ENCODE data around the gene FABP3. TPM values are rescaled to one million over a fixed set of nuclear protein-coding genes. Genes with fewer than 3 reads are reported as not detected.

FABP3 gene
- total RNA-seq, 2 experiments from 2014 or later, result not detected

DNA sequence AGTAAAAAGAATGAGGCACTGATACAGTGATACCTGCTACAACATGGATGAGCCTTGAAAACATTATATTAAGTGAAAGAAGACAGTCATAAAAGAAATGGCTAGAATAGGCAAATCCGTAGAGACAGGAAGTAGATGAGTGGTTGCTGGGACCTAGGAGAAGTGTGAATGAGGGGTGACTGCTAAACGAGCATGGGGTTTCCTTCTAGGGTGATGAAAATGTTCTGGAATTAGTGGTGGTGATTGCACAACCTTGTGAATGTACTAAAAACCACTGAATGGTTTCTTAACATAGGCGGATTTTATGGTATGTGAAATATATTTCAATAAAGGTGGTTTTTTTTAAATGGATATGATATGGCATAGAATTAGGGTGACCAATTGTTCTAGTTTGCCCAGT is 27.5 kb upstream of the FABP3 start:
- CTCF ChIA-PET, result no interaction called here
- TF ChIP-seq, protein P1, sequence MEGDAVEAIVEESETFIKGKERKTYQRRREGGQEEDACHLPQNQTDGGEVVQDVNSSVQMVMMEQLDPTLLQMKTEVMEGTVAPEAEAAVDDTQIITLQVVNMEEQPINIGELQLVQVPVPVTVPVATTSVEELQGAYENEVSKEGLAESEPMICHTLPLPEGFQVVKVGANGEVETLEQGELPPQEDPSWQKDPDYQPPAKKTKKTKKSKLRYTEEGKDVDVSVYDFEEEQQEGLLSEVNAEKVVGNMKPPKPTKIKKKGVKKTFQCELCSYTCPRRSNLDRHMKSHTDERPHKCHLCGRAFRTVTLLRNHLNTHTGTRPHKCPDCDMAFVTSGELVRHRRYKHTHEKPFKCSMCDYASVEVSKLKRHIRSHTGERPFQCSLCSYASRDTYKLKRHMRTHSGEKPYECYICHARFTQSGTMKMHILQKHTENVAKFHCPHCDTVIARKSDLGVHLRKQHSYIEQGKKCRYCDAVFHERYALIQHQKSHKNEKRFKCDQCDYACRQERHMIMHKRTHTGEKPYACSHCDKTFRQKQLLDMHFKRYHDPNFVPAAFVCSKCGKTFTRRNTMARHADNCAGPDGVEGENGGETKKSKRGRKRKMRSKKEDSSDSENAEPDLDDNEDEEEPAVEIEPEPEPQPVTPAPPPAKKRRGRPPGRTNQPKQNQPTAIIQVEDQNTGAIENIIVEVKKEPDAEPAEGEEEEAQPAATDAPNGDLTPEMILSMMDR (IDR thresholded peaks at IDR 0.05), result no peak
- Histone ChIP-seq H3K4me3 (ENCODE audit: low read length) (no peak overlapping the region), H3K27me3 (ENCODE audit: control insufficient read depth in 1 of 2, insufficient read depth in 2 of 2, low read length in 2 of 2) (no peaks in the 10 kb centered on the region), H3K36me3 (ENCODE audit: insufficient read depth, low read length) (no peaks in the 10 kb centered on the region), H3K9me3 (ENCODE audit: control insufficient read depth in 1 of 2, insufficient read depth in 1 of 2, low read length in 2 of 2) (no peaks in the 10 kb centered on the region), H3K27ac (ENCODE audit: low read depth in 1 of 2, low read length in 2 of 2) (no peak overlapping the region), H3K4me1 (ENCODE audit: insufficient read depth, low read length) (no peaks in the 10 kb centered on the region)
- intact Hi-C loops (cut with DNase I, micrococcal nuclease), result no loop called here
- DNase-seq (no peak), ATAC-seq (ENCODE audit: poor library complexity) (no peak)
- no peak overlapping the region for H3K27ac Mint-ChIP-seq
- H3K4me3 Mint-ChIP-seq, result no peak overlapping the region
- no peaks in the 10 kb centered on the region for H3K9me3 Mint-ChIP-seq
- H3K36me3 Mint-ChIP-seq (ENCODE audit: low read depth), result no peaks in the 10 kb centered on the region
- H3K4me1 Mint-ChIP-seq (ENCODE audit: low read depth), result no peaks in the 10 kb centered on the region
- POLR2A ChIA-PET, result no interaction called here
- H3K27me3 Mint-ChIP-seq, result peaks cover 8% of the 10 kb centered on the region

DNA sequence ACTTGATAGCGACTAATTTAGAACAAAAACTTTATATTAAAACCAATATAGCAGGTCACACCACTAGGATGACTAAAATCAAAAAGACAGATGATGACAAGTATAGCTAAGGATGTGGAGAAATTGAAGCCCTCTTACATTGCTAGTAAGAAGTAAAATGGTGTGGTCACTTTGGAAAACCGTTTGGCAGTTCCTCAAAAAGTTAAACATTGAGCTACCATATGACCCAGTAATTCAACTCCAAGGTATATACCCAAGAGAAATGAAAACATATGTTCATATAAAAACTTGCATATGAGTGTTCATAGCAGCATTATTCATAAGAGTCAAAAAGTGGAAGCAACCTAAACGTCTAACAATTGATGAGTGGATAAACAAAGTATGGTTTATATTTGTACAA is 27.1 kb upstream of the FABP3 start:
- Mint-ChIP-seq H3K27me3 (peaks cover 5% of the 10 kb centered on the region), H3K9me3 (no peaks in the 10 kb centered on the region), H3K4me3 (no peak overlapping the region), H3K4me1 (ENCODE audit: low read depth) (peaks cover under 1% of the 10 kb centered on the region), H3K36me3 (ENCODE audit: low read depth) (no peaks in the 10 kb centered on the region), H3K27ac (no peak overlapping the region)
- Histone ChIP-seq H3K9me3 (ENCODE audit: control insufficient read depth in 1 of 2, insufficient read depth in 1 of 2, low read length in 2 of 2) (no peaks in the 10 kb centered on the region), H3K27me3 (ENCODE audit: control insufficient read depth in 1 of 2, insufficient read depth in 2 of 2, low read length in 2 of 2) (no peaks in the 10 kb centered on the region), H3K27ac (ENCODE audit: low read depth in 1 of 2, low read length in 2 of 2) (no peak overlapping the region), H3K4me3 (ENCODE audit: low read length) (no peak overlapping the region), H3K36me3 (ENCODE audit: insufficient read depth, low read length) (no peaks in the 10 kb centered on the region), H3K4me1 (ENCODE audit: insufficient read depth, low read length) (peaks cover 1% of the 10 kb centered on the region)
- TF ChIP-seq, protein P1 (IDR thresholded peaks at IDR 0.05), result no peak
- CTCF ChIA-PET, result no interaction called here
- POLR2A ChIA-PET, result no interaction called here
- ATAC-seq (ENCODE audit: poor library complexity) (no peak), DNase-seq (no peak)
- intact Hi-C loops (cut with DNase I, micrococcal nuclease), result loop anchor here in 1 of 2 experiments (10.0 kb wide), 1 partner anchor 385 kb away; no protein-coding TSS in a partner anchor

DNA sequence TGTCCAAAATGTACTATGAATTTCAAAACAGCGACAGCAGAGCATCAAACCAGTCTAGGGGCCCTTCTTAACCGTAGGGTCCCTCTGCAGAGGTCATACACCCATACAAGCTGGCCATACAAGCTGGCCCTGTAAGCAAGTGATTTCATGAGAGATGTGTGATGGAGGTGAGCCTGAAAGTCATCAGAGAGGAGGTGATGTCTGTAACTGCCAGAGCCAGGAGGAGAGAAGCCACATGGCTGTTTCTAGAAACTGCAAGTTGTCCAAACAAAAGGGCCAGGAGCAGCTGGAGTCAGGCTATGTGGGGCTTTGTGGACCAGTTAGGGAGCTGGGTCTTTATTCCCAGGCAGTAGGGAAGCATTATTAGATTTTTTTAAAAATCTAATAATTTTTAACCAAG is 25.4 kb upstream of the FABP3 start:
- Histone ChIP-seq H3K4me1 (ENCODE audit: insufficient read depth, low read length) (peaks cover 10% of the 10 kb centered on the region), H3K9me3 (ENCODE audit: control insufficient read depth in 1 of 2, insufficient read depth in 1 of 2, low read length in 2 of 2) (no peaks in the 10 kb centered on the region), H3K4me3 (ENCODE audit: low read length) (no peak overlapping the region), H3K27me3 (ENCODE audit: control insufficient read depth in 1 of 2, insufficient read depth in 2 of 2, low read length in 2 of 2) (no peaks in the 10 kb centered on the region), H3K36me3 (ENCODE audit: insufficient read depth, low read length) (no peaks in the 10 kb centered on the region), H3K27ac (ENCODE audit: low read depth in 1 of 2, low read length in 2 of 2) (no peak overlapping the region)
- TF ChIP-seq, protein P1 (IDR thresholded peaks at IDR 0.05), result no peak
- no peak overlapping the region for H3K27ac Mint-ChIP-seq
- no peak overlapping the region for H3K4me3 Mint-ChIP-seq
- ChIA-PET POLR2A (no interaction called here), CTCF (no interaction called here)
- DNase-seq (no peak), ATAC-seq (ENCODE audit: poor library complexity) (no peak)
- intact Hi-C loops (cut with DNase I, micrococcal nuclease), result loop anchor here in 1 of 2 experiments (10.0 kb wide), 1 partner anchor 387 kb away; no protein-coding TSS in a partner anchor
- H3K9me3 Mint-ChIP-seq, result no peaks in the 10 kb centered on the region
- peaks cover 4% of the 10 kb centered on the region for H3K27me3 Mint-ChIP-seq
- H3K4me1 Mint-ChIP-seq (ENCODE audit: low read depth), result peaks cover 8% of the 10 kb centered on the region
- no peaks in the 10 kb centered on the region for H3K36me3 Mint-ChIP-seq (ENCODE audit: low read depth)

Data from CD4-positive, alpha-beta T cell (primary cell).